ENCODE results near the gene SPEN. TPM values are rescaled to one million over a fixed set of nuclear protein-coding genes. Genes with fewer than 3 reads are reported as not detected.
A peak's percentile ranks its signal among the peaks of the same experiment; 100 is the strongest.
"Not testable (repeated sequence)": the region's sequence is repeated elsewhere in the genome, so short reads cannot be mapped to it uniquely, and the experiment has no call there.

SPEN gene
- total RNA-seq, 1 donor: 94.9 TPM

DNA sequence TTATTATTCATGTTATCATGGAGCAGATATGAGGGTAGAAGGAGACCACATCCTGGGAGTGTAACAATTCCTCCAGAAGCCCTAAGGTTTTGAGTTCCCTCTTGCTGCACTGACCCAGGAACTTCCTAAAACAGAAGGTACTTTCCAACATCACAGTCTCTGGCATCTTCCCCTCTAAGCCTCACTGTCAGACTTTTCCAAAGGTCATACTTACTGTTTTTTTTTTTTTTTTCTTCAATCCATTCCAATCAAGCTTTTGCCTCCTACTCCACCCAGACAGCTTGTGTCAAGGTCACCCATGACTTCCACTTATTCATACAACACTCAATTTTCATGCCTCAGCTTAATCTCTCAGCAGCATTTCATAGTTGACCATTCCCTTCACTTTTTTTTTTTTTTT is 21.7 kb upstream of the SPEN start:
- H3K4me3 ChIP-seq (ENCODE audit: low read length): no peak overlapping the region
- H3K9me3 ChIP-seq (ENCODE audit: low read depth, low read length): no peaks in the 10 kb centered on the region
- H3K4me1 ChIP-seq (ENCODE audit: insufficient read depth, low read length): peaks cover 45% of the 10 kb centered on the region
- H3K27me3 ChIP-seq (ENCODE audit: insufficient read depth, low read length): no peaks in the 10 kb centered on the region

DNA sequence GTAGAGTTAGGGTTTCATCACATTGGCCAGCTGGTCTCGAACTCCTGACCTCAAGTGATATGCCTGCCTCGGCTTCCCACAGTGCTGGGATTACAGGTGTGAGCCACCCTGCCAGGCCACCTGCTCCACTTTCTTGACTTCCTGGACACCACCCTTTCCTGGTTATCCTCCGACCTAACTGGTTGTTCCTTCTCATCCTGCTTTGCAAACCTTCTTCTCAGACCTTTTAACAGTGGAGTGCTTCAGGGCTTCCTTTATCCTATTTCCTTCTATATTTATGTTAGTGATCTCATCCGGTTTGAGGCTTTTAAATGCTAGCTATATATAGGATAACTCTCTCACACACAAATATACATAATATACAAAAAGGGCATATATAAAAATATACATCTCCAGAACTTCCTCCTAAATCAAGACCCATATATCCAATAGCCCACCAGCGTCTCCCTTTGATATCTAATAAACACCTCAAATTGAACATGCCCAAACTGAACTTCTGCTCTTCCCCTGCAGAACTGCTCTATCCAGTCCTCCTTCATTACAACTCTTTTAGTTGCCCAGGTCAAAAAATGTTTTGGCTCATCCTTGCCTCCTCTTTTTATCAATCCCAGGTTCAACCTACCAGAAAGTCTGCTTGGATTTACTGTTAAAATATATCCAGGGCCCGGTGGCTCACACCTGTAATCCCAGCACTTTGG is 20.5 kb upstream of the SPEN start:
- H3K27me3 ChIP-seq (ENCODE audit: insufficient read depth, low read length): no peaks in the 10 kb centered on the region
- H3K4me3 ChIP-seq (ENCODE audit: low read length): no peak overlapping the region
- H3K9me3 ChIP-seq (ENCODE audit: low read depth, low read length): no peaks in the 10 kb centered on the region
- peaks cover 56% of the 10 kb centered on the region for H3K4me1 ChIP-seq (ENCODE audit: insufficient read depth, low read length)

- H3K4me1 ChIP-seq (ENCODE audit: insufficient read depth, low read length): peaks cover 62% of the 10 kb centered on the region
- H3K9me3 ChIP-seq (ENCODE audit: low read depth, low read length); H3K27me3 ChIP-seq (ENCODE audit: insufficient read depth, low read length): not testable (repeated sequence)
Measured at GRCh38 chr1:15827567-15827966, 19.9 kb upstream of the SPEN start.

DNA sequence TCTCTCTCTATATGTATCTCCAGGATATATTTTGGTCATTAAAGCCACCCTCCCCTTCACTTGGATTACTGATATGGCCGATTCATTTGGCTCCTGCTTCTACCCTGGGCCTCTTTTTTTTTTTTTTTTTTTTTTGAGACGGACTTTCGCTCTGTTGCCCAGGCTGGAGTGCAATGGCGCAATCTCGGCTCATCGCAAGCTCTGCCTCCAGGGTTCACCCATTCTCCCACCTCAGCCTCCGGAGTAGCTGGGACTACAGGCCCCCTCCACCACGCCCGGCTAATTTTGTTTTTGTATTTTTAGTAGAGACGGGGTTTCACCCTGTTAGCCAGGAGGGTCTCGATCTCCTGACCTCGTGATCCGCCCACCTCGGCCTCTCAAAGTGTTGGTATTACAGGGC is 18.6 kb upstream of the SPEN start:
- not testable (repeated sequence) for H3K9me3 ChIP-seq (ENCODE audit: low read depth, low read length); H3K4me3 ChIP-seq (ENCODE audit: low read length); H3K27me3 ChIP-seq (ENCODE audit: insufficient read depth, low read length)
- H3K4me1 ChIP-seq (ENCODE audit: insufficient read depth, low read length): peaks cover 74% of the 10 kb centered on the region

More at GRCh38 chr1:15827567-15827966, 19.9 kb upstream of the SPEN start:
- H3K4me3 ChIP-seq (ENCODE audit: low read length): not testable (repeated sequence)

GRCh38 chr1:15830258-15830657 is 17.2 kb upstream of the SPEN start:
- H3K27me3 ChIP-seq (ENCODE audit: insufficient read depth, low read length): no peaks in the 10 kb centered on the region
- H3K4me3 ChIP-seq (ENCODE audit: low read length): peak overlapping the region; percentile 2
- no peaks in the 10 kb centered on the region for H3K9me3 ChIP-seq (ENCODE audit: low read depth, low read length)
- peaks cover 71% of the 10 kb centered on the region for H3K4me1 ChIP-seq (ENCODE audit: insufficient read depth, low read length)

GRCh38 chr1:15833069-15833679 is 14.3 kb upstream of the SPEN start:
- peak overlapping the region; percentile 98 for H3K4me3 ChIP-seq (ENCODE audit: low read length)
- H3K27me3 ChIP-seq (ENCODE audit: insufficient read depth, low read length): no peaks in the 10 kb centered on the region
- peaks cover 77% of the 10 kb centered on the region for H3K4me1 ChIP-seq (ENCODE audit: insufficient read depth, low read length)
- no peaks in the 10 kb centered on the region for H3K9me3 ChIP-seq (ENCODE audit: low read depth, low read length)

- Histone ChIP-seq H3K4me3 (ENCODE audit: low read length) (peak overlapping the region; percentile 98), H3K9me3 (ENCODE audit: low read depth, low read length) (no peaks in the 10 kb centered on the region), H3K27me3 (ENCODE audit: insufficient read depth, low read length) (no peaks in the 10 kb centered on the region), H3K4me1 (ENCODE audit: insufficient read depth, low read length) (peaks cover 71% of the 10 kb centered on the region)
Measured at GRCh38 chr1:15833842-15834405, 13.6 kb upstream of the SPEN start.

- H3K4me1 ChIP-seq (ENCODE audit: insufficient read depth, low read length): peaks cover 64% of the 10 kb centered on the region
- no peaks in the 10 kb centered on the region for H3K27me3 ChIP-seq (ENCODE audit: insufficient read depth, low read length)
- peak overlapping the region; percentile 98 for H3K4me3 ChIP-seq (ENCODE audit: low read length)
- no peaks in the 10 kb centered on the region for H3K9me3 ChIP-seq (ENCODE audit: low read depth, low read length)
Measured at GRCh38 chr1:15834406-15835204, 12.9 kb upstream of the SPEN start.

DNA sequence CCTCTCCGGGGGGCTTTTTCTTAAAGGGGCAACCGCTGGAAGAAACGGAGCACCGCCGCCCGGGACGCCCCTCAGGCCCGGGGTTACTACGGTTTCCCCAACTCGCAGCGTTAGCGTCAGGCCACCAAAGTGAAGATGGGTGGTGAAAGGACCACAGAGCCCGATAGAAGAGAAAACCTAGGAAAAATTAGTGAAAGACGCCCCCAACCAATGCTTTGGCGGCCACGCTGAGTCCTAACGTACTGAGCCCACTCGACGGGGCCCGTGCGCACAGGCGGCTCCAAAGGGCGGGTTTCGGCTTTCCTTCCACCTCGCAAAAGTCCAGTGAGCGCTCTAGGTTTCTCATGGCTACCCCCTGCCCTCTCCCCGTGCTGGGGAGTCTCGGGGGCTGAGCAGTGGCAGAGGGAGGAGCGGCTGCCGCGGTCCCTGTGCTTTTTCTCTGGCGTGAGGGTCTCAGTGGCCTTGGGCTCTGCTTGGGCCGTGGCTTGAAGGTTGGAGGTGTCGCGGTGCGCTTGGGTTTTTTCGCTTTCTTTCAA is 12.2 kb upstream of the SPEN start:
- Histone ChIP-seq H3K4me3 (ENCODE audit: low read length) (peak overlapping the region; percentile 98), H3K27me3 (ENCODE audit: insufficient read depth, low read length) (no peaks in the 10 kb centered on the region), H3K9me3 (ENCODE audit: low read depth, low read length) (no peaks in the 10 kb centered on the region), H3K4me1 (ENCODE audit: insufficient read depth, low read length) (peaks cover 57% of the 10 kb centered on the region)

DNA sequence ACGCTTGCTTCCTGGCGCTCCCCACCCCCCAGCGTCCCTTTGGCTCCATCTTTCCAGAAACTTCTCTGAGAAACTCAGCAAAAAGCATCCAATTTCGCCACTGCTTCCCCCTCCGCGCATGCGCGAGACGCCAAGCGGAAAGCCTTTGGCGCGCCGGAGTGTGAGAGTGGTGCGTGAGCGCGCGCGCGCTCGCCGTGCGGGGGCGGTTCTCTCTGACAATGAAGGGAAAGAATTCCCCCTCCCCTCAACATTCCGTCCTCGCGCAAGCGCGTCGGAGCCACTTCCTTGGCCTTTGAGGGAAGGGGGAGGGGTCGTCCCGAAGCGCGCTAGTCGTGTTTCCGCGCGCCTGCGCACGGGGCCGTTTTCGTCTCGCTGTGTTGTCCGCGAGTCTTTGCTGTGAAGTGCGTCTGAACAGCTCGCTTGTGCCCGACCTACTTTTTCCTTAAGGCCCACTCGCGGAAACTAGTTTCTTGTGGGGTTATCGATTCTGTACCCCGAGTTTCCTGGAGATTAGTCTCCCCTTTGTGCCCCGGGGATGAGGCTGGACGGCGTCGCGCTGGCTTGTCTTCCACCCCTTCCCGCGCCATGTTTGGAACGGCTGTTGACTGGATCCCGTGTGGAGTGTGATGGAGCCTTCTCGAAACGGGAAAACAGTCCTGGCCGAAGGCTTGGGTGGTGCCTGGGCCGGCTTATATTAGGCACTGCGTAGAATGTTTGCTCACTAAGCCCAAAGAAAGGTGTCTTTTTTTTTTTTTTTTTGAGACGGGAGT is 11.6 kb upstream of the SPEN start:
- Histone ChIP-seq H3K27me3 (ENCODE audit: insufficient read depth, low read length) (no peaks in the 10 kb centered on the region), H3K4me1 (ENCODE audit: insufficient read depth, low read length) (peaks cover 51% of the 10 kb centered on the region), H3K4me3 (ENCODE audit: low read length) (peak overlapping the region; percentile 98), H3K9me3 (ENCODE audit: low read depth, low read length) (no peaks in the 10 kb centered on the region)

GRCh38 chr1:15836511-15836771 is 11.1 kb upstream of the SPEN start:
- peaks cover 46% of the 10 kb centered on the region for H3K4me1 ChIP-seq (ENCODE audit: insufficient read depth, low read length)
- H3K27me3 ChIP-seq (ENCODE audit: insufficient read depth, low read length); H3K9me3 ChIP-seq (ENCODE audit: low read depth, low read length): not testable (repeated sequence)
- peak overlapping the region; percentile 98 for H3K4me3 ChIP-seq (ENCODE audit: low read length)

DNA sequence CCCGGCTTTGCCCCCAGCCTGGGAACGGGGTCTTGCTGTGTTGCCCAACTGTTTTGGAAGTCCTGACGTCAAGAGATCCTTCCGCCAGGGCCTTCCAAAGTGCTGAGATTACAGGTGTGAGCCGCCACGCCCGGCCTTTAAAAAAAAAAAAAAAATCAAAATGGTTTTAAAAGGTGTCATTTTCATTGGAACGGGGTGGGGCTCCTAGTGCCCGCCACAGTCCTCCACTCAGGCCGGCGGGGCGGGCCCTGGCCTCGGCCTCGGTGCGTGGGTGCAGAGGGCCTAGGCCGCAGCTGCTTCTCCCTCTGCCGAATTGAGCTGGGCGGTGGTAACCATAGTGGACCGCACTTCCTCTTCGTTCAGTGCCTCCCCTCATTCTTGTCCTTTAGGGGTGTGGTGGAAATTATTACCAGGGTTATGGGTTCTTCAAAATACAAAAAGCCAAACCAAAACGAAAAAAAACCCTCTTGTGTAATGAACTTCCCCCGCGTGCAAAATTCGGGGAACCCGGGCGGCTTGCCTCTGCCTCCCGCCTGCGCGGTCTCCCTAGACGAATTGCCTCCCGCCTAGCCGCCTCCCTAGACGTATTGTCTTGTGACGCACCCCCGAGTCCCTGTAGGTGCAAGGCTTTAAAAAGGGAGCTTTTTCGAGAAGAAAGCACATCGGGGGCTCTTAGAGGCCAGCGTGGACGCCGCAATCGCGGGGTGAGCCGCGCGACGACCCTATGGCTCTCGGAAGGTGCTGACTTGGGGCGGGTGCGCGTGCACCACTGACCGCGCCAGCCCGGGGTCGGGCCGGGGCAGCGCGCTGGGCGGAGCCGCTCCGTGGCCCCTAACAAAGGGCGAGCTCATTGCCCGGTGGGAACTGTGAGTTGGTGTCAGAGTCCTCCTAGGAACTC is 10.5 kb upstream of the SPEN start:
- H3K9me3 ChIP-seq (ENCODE audit: low read depth, low read length): no peaks in the 10 kb centered on the region
- no peaks in the 10 kb centered on the region for H3K27me3 ChIP-seq (ENCODE audit: insufficient read depth, low read length)
- H3K4me3 ChIP-seq (ENCODE audit: low read length): peak overlapping the region; percentile 98
- peaks cover 41% of the 10 kb centered on the region for H3K4me1 ChIP-seq (ENCODE audit: insufficient read depth, low read length)

GRCh38 chr1:15837931-15838330 is 9.6 kb upstream of the SPEN start:
- H3K4me3 ChIP-seq (ENCODE audit: low read length): no peak overlapping the region
- no peaks in the 10 kb centered on the region for H3K27me3 ChIP-seq (ENCODE audit: insufficient read depth, low read length)
- H3K4me1 ChIP-seq (ENCODE audit: insufficient read depth, low read length): peaks cover 32% of the 10 kb centered on the region
- H3K9me3 ChIP-seq (ENCODE audit: low read depth, low read length): no peaks in the 10 kb centered on the region

DNA sequence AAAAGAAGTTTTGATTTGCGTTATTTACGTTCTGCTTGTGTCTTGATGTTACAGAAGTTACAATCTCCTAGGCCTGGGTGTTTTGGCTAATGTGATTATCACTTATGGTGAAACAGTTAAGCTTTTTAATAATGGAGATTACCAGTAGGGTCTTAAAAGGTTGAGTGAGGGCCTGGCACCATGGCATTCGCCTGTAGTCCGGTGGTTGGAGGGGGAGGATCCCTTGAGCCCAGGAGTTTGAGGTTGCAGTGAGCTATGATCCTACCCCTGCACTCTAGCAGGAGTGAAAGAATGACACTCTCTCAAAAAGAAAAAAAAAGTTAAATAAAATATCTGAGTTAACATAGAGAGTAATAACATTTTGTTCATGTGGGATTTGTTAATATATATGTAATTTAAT is 8.8 kb upstream of the SPEN start:
- Histone ChIP-seq H3K9me3 (ENCODE audit: low read depth, low read length) (no peaks in the 10 kb centered on the region), H3K4me1 (ENCODE audit: insufficient read depth, low read length) (peaks cover 24% of the 10 kb centered on the region), H3K4me3 (ENCODE audit: low read length) (no peak overlapping the region), H3K27me3 (ENCODE audit: insufficient read depth, low read length) (no peaks in the 10 kb centered on the region)
